KOPT-K1 (cell line): ENCODE results near the gene PARD3.
A peak's percentile ranks its signal among the peaks of the same experiment; 100 is the strongest.
"Not testable (repeated sequence)": the region's sequence is repeated elsewhere in the genome, so short reads cannot be mapped to it uniquely, and the experiment has no call there.

ENCODE experiments used
- H3K27ac ChIP-seq: fragments of 200-600 bp; sonication (generic); 2 replicates; pipeline ENCODE4 v1.5.1; 2016; ENCODE audit warnings: antibody characterized with exemption, mild to moderate bottlenecking, low read depth, low read length; ENCODE audit not compliant: poor library complexity, severe bottlenecking
- H3K36me3 ChIP-seq: fragments of 200-600 bp; sonication (generic); 2 replicates; pipeline ENCODE4 v1.5.1; 2017; ENCODE audit warnings: antibody characterized with exemption, mild to moderate bottlenecking, low read length, moderate library complexity; ENCODE audit not compliant: insufficient read depth
- H3K9me3 ChIP-seq: fragments of 200-600 bp; sonication (generic); 2 replicates; pipeline ENCODE4 v1.5.1; 2017; ENCODE audit warnings: antibody characterized with exemption, low read length, mild to moderate bottlenecking; ENCODE audit not compliant: insufficient read depth, poor library complexity, severe bottlenecking

Gene PARD3

GRCh38 chr10:34795334-34795733 is 19.8 kb downstream of the PARD3 start:
- Histone ChIP-seq H3K9me3 (no peaks in the 10 kb centered on the region), H3K27ac (no peak overlapping the region), H3K36me3 (peaks cover 6% of the 10 kb centered on the region; the same call in 1 of the 2 replicates)

- no peaks in the 10 kb centered on the region for H3K9me3 ChIP-seq
- H3K36me3 ChIP-seq = peaks cover 6% of the 10 kb centered on the region; the same call in 1 of the 2 replicates
- no peak overlapping the region for H3K27ac ChIP-seq
Measured at GRCh38 chr10:34794835-34795234, 20.3 kb downstream of the PARD3 start.

GRCh38 chr10:34793581-34793980 is 21.5 kb downstream of the PARD3 start:
- H3K36me3 ChIP-seq, H3K9me3 ChIP-seq, H3K27ac ChIP-seq: not testable (repeated sequence)

- peaks cover 6% of the 10 kb centered on the region; the same call in 1 of the 2 replicates for H3K36me3 ChIP-seq
- no peak overlapping the region for H3K27ac ChIP-seq
- no peaks in the 10 kb centered on the region for H3K9me3 ChIP-seq
Measured at GRCh38 chr10:34792881-34793280, 22.2 kb downstream of the PARD3 start.

GRCh38 chr10:34791947-34792346 is 23.1 kb downstream of the PARD3 start:
- Histone ChIP-seq H3K36me3 (peaks cover under 1% of the 10 kb centered on the region; the same call in 1 of the 2 replicates), H3K9me3 (no peaks in the 10 kb centered on the region), H3K27ac (no peak overlapping the region)

- Histone ChIP-seq H3K27ac (no peak overlapping the region), H3K36me3 (no peaks in the 10 kb centered on the region), H3K9me3 (no peaks in the 10 kb centered on the region)
Measured at GRCh38 chr10:34791228-34791627, 23.9 kb downstream of the PARD3 start.

- no peak overlapping the region for H3K27ac ChIP-seq
- H3K36me3 ChIP-seq = no peaks in the 10 kb centered on the region
- no peaks in the 10 kb centered on the region for H3K9me3 ChIP-seq
Measured at GRCh38 chr10:34789966-34790506, 25.1 kb downstream of the PARD3 start.

GRCh38 chr10:34786464-34786863 is 28.6 kb downstream of the PARD3 start:
- Histone ChIP-seq H3K9me3 (no peaks in the 10 kb centered on the region), H3K27ac (no peak overlapping the region), H3K36me3 (no peaks in the 10 kb centered on the region)

- Histone ChIP-seq H3K9me3 (no peaks in the 10 kb centered on the region), H3K36me3 (no peaks in the 10 kb centered on the region), H3K27ac (no peak overlapping the region)
Measured at GRCh38 chr10:34781711-34782110, 33.4 kb downstream of the PARD3 start.

- no peaks in the 10 kb centered on the region for H3K36me3 ChIP-seq
- H3K27ac ChIP-seq = peak overlapping the region; percentile 47
- H3K9me3 ChIP-seq = no peaks in the 10 kb centered on the region
Measured at GRCh38 chr10:34780818-34781380, 34.2 kb downstream of the PARD3 start.

GRCh38 chr10:34778237-34778636 is 36.9 kb downstream of the PARD3 start:
- Histone ChIP-seq H3K9me3 (no peaks in the 10 kb centered on the region), H3K27ac (no peak overlapping the region), H3K36me3 (no peaks in the 10 kb centered on the region)

GRCh38 chr10:34776090-34776690 is 38.9 kb downstream of the PARD3 start:
- Histone ChIP-seq H3K36me3 (no peaks in the 10 kb centered on the region), H3K27ac (no peak overlapping the region)

GRCh38 chr10:34775044-34775637 is 40.0 kb downstream of the PARD3 start:
- H3K27ac ChIP-seq = no peak overlapping the region
- H3K9me3 ChIP-seq = no peaks in the 10 kb centered on the region
- H3K36me3 ChIP-seq = no peaks in the 10 kb centered on the region

More at GRCh38 chr10:34776090-34776690, 38.9 kb downstream of the PARD3 start:
- H3K9me3 ChIP-seq = no peaks in the 10 kb centered on the region

- H3K36me3 ChIP-seq = no peaks in the 10 kb centered on the region
- no peak overlapping the region for H3K27ac ChIP-seq
- H3K9me3 ChIP-seq = no peaks in the 10 kb centered on the region
Measured at GRCh38 chr10:34773636-34774630, 41.2 kb downstream of the PARD3 start.

GRCh38 chr10:34771525-34771924 is 43.6 kb downstream of the PARD3 start:
- peak overlapping the region; percentile 11 for H3K27ac ChIP-seq
- no peaks in the 10 kb centered on the region for H3K9me3 ChIP-seq

More at GRCh38 chr10:34771525-34771924, 43.6 kb downstream of the PARD3 start:
- H3K36me3 ChIP-seq = no peaks in the 10 kb centered on the region
